ENCODE data around the gene DLGAP1.

- TF ChIP-seq CTCF (IDR thresholded peaks at IDR 0.05) (no peak), POLR2A (IDR thresholded peaks at IDR 0.05) (no peak)
Measured at GRCh38 chr18:3572761-3573160, 882.3 kb downstream of the DLGAP1 start.

All from testis (tissue), 2 donors.